ENCODE results near the gene RNF112. TPM values are rescaled to one million over a fixed set of nuclear protein-coding genes. Genes with fewer than 3 reads are reported as not detected.
A peak's percentile ranks its signal among the peaks of the same experiment; 100 is the strongest.
"Not testable (repeated sequence)": the region's sequence is repeated elsewhere in the genome, so short reads cannot be mapped to it uniquely, and the experiment has no call there.

Gene RNF112
- total and polyA plus RNA-seq, 2 donors = 3.1 to 17.4 TPM

GRCh38 chr17:19461681-19462080 lies 50.6 kb downstream of the RNF112 start:
- no peak for DNase-seq (ENCODE audit: extremely low spot score)
- H3K4me3 ChIP-seq (ENCODE audit: low read depth, low read length) = no peak overlapping the region
- 96% methylated on average over 4 of the region's 4 CpGs for WGBS
- H3K27ac ChIP-seq (ENCODE audit: low read depth) = no peak overlapping the region
- peaks cover under 1% of the 10 kb centered on the region for H3K4me1 ChIP-seq (ENCODE audit: insufficient read depth)
- H3K36me3 ChIP-seq (ENCODE audit: insufficient read depth) = no peaks in the 10 kb centered on the region

- not testable (repeated sequence) for H3K4me1 ChIP-seq (ENCODE audit: insufficient read depth); H3K36me3 ChIP-seq (ENCODE audit: insufficient read depth); DNase-seq (ENCODE audit: extremely low spot score); H3K4me3 ChIP-seq (ENCODE audit: low read depth, low read length); H3K27ac ChIP-seq (ENCODE audit: low read depth)
- 93% methylated on average over 7 of the region's 7 CpGs for WGBS
These were observed 51.5 kb downstream of the RNF112 start for GRCh38 chr17:19462456-19463035.

- H3K4me1 ChIP-seq (ENCODE audit: insufficient read depth) = no peaks in the 10 kb centered on the region
- 27% methylated on average over 14 of the region's 14 CpGs for WGBS
- H3K27ac ChIP-seq (ENCODE audit: low read depth) = peak overlapping the region; percentile 56
- no peak overlapping the region for H3K4me3 ChIP-seq (ENCODE audit: low read depth, low read length)
- DNase-seq (ENCODE audit: extremely low spot score) = no peak
- H3K36me3 ChIP-seq (ENCODE audit: insufficient read depth) = no peaks in the 10 kb centered on the region
These were observed 53.3 kb downstream of the RNF112 start for GRCh38 chr17:19464031-19465026.

Small RNA genes within 50 kb of the gene (small RNA-seq; reads per million reads assigned to genes)
- not detected for gene RF00537

Other genes with a start within 250 kb of the RNF112 start
- gene EPN2, start 173.9 kb upstream of the RNF112 start, total RNA-seq = 40.3 TPM
- 46.2 TPM for gene EPN2, start 173.9 kb upstream of the RNF112 start, polyA plus RNA-seq
- 14.5 TPM for gene B9D1, start 48.5 kb upstream of the RNF112 start, total RNA-seq
- gene B9D1, start 48.5 kb upstream of the RNF112 start, polyA plus RNA-seq = 14.4 TPM
- 15.8 TPM for gene MAPK7, start 32.7 kb upstream of the RNF112 start, total RNA-seq
- 32.8 TPM for gene MAPK7, start 32.7 kb upstream of the RNF112 start, polyA plus RNA-seq
- 123 TPM for gene MFAP4, start 24.0 kb upstream of the RNF112 start, total RNA-seq
- 1,046 TPM for gene MFAP4, start 24.0 kb upstream of the RNF112 start, polyA plus RNA-seq
- 0.53 TPM for gene SLC47A1, start 122.6 kb downstream of the RNF112 start, total RNA-seq
- gene SLC47A1, start 122.6 kb downstream of the RNF112 start, polyA plus RNA-seq = 1.6 TPM
- gene ALDH3A2, start 237.5 kb downstream of the RNF112 start, total RNA-seq = 92.0 TPM
- gene ALDH3A2, start 237.5 kb downstream of the RNF112 start, polyA plus RNA-seq = 43.7 TPM

All from urinary bladder (tissue), 4 donors.